Caco-2 (cell line): ENCODE results near the gene LAMB3. TPM values are rescaled to one million over a fixed set of nuclear protein-coding genes. Genes with fewer than 3 reads are reported as not detected.

Experiments
- BruUV-seq: library from RNA; stranded (reverse); fragments of 400-500 nt; replicated peaks from 2 replicates; lab custom pipeline; 2021; lab: Mats Ljungman, UMichigan
- CTCF ChIA-PET: fragments of 300-600 bp; sonication (Branson Sonifier 250); formaldehyde crosslinking; loops from one replicate; lab custom pipeline; 2022; ENCODE audit warnings: antibody characterized with exemption; lab: Charles Lee
- POLR2A ChIA-PET: fragments of 300-600 bp; sonication (Branson Sonifier 250); formaldehyde crosslinking; loops from one replicate; lab custom pipeline; 2022; ENCODE audit warnings: antibody characterized with exemption; lab: Charles Lee
- DNase-seq, 2 experiments: peaks; one replicate each; pipeline versions ENCODE4 v3.0.0 to v3.0.0-alpha.2; 2020 to 2022
- H3K27me3 ChIP-seq: replicated peaks from 2 replicates; pipeline ENCODE4 v1.6.0; 2011; ENCODE audit warnings: low read length; ENCODE audit not compliant: control insufficient read depth, insufficient read depth
- H3K36me3 ChIP-seq: 2 replicates; pipeline ENCODE4 v1.5.1; 2011; ENCODE audit warnings: low read length; ENCODE audit not compliant: control insufficient read depth, insufficient read depth
- H3K4me1 ChIP-seq: fragments of 250-450 bp; sonication (Bioruptor Pico); 2 replicates; pipeline ENCODE4 v1.5.1; 2020; ENCODE audit warnings: mild to moderate bottlenecking
- H3K4me3 ChIP-seq: 2 replicates; pipeline ENCODE4 v1.5.1; 2011; ENCODE audit warnings: low read depth, mild to moderate bottlenecking, control low read depth, low read length
- H3K9me3 ChIP-seq: fragments of 250-450 bp; sonication (Bioruptor Pico); 2 replicates; pipeline ENCODE4 v1.5.1; 2020; ENCODE audit warnings: mild to moderate bottlenecking, moderate library complexity
- H3K27ac Mint-ChIP-seq: one replicate; pipeline ENCODE4 v1.8.0; 2022; ENCODE audit warnings: mixed read lengths; ENCODE audit not compliant: unreplicated experiment
- H3K27me3 Mint-ChIP-seq: one replicate; pipeline ENCODE4 v1.8.0; 2022; ENCODE audit warnings: mixed read lengths; ENCODE audit not compliant: insufficient read depth, unreplicated experiment
- H3K36me3 Mint-ChIP-seq: one replicate; pipeline ENCODE4 v1.8.0; 2022; ENCODE audit warnings: mild to moderate bottlenecking, mixed read lengths; ENCODE audit not compliant: insufficient read depth, unreplicated experiment
- H3K4me1 Mint-ChIP-seq: one replicate; pipeline ENCODE4 v1.8.0; 2022; ENCODE audit warnings: low read depth, mixed read lengths; ENCODE audit not compliant: unreplicated experiment
- H3K4me3 Mint-ChIP-seq: one replicate; pipeline ENCODE4 v1.8.0; 2022; ENCODE audit warnings: mild to moderate bottlenecking, moderate library complexity, mixed read lengths; ENCODE audit not compliant: unreplicated experiment
- H3K9me3 Mint-ChIP-seq: one replicate; pipeline ENCODE4 v1.8.0; 2022; ENCODE audit warnings: mixed read lengths; ENCODE audit not compliant: unreplicated experiment
- CTCF ChIP-seq, 2 experiments: fragments of 200-600 bp in 1 of 2; IDR thresholded peaks; 1 replicate in 1 of 2; 2 replicates in 1 of 2; pipeline versions ENCODE4 v1.5.1 to v1.8.0; 2011 to 2022; ENCODE audit warnings: antibody characterized with exemption in 1 of 2, control low read depth in 1 of 2, inconsistent platforms in 1 of 2, low read depth in 1 of 2, low read length in 1 of 2, mild to moderate bottlenecking in 1 of 2, moderate library complexity in 1 of 2; ENCODE audit not compliant: insufficient read depth in 1 of 2, severe bottlenecking in 1 of 2, unreplicated experiment in 1 of 2
- intact Hi-C: fragments of 100-400 bp; cut with micrococcal nuclease; formaldehyde crosslinking; loops from one replicate; pipeline ENCODE4 v1.10.0; 2022; ENCODE audit not compliant: unreplicated experiment
- total RNA-seq: library from RNA; stranded (reverse); gene quantifications from 2 replicates; pipeline ENCODE4 v1.2.3, GENCODE V29; 2022

LAMB3 gene
- total RNA-seq, 1 experiment from 2014 or later, result 125 TPM

- ChIA-PET POLR2A (no interaction called here), CTCF (interaction anchor here (0.6 kb wide), 1 partner anchor 165 kb away, joined by 3 read pairs; no protein-coding TSS in a partner anchor)
- Histone ChIP-seq H3K36me3 (no peaks in the 10 kb centered on the region; the same call in 1 of the 2 replicates), H3K4me1 (peaks cover 14% of the 10 kb centered on the region), H3K9me3 (no peaks in the 10 kb centered on the region), H3K4me3 (no peak overlapping the region), H3K27me3 (no peaks in the 10 kb centered on the region)
- BruUV-seq, result no TSS peak
- Mint-ChIP-seq H3K9me3 (no peaks in the 10 kb centered on the region), H3K4me3 (no peak overlapping the region), H3K36me3 (peaks cover 10% of the 10 kb centered on the region), H3K4me1 (no peaks in the 10 kb centered on the region), H3K27ac (no peak overlapping the region), H3K27me3 (no peaks in the 10 kb centered on the region)
- intact Hi-C loops, result no loop called here
- DNase-seq, result no peak
- no peak for TF ChIP-seq CTCF (IDR thresholded peaks at IDR 0.05; ENCODE audit: insufficient read depth in 1 of 2, low read depth in 1 of 2, low read length in 1 of 2, severe bottlenecking in 1 of 2, unreplicated experiment in 1 of 2)
Observed at GRCh38 chr1:209609791-209610630, 42.2 kb downstream of the LAMB3 start.

GRCh38 chr1:209609041-209609790 lies 43.0 kb downstream of the LAMB3 start:
- DNase-seq, result no peak
- TF ChIP-seq CTCF (IDR thresholded peaks at IDR 0.05; ENCODE audit: insufficient read depth in 1 of 2, low read depth in 1 of 2, low read length in 1 of 2, severe bottlenecking in 1 of 2, unreplicated experiment in 1 of 2), result no peak
- Mint-ChIP-seq H3K4me1 (no peaks in the 10 kb centered on the region), H3K4me3 (no peak overlapping the region), H3K9me3 (no peaks in the 10 kb centered on the region), H3K27me3 (no peaks in the 10 kb centered on the region), H3K27ac (no peak overlapping the region), H3K36me3 (peaks cover 2% of the 10 kb centered on the region)
- intact Hi-C loops, result no loop called here
- Histone ChIP-seq H3K4me1 (peaks cover 14% of the 10 kb centered on the region), H3K4me3 (no peak overlapping the region), H3K9me3 (no peaks in the 10 kb centered on the region), H3K36me3 (no peaks in the 10 kb centered on the region), H3K27me3 (no peaks in the 10 kb centered on the region)
- BruUV-seq, result no TSS peak
- CTCF ChIA-PET, result interaction anchor here (0.7 kb wide), 1 partner anchor 40 kb away, joined by 3 read pairs; no protein-coding TSS in a partner anchor
- POLR2A ChIA-PET, result no interaction called here

- H3K36me3 Mint-ChIP-seq, result no peaks in the 10 kb centered on the region
- Histone ChIP-seq H3K9me3 (no peaks in the 10 kb centered on the region), H3K36me3 (no peaks in the 10 kb centered on the region), H3K27me3 (no peaks in the 10 kb centered on the region), H3K4me1 (peaks cover 14% of the 10 kb centered on the region), H3K4me3 (no peak overlapping the region)
- H3K9me3 Mint-ChIP-seq, result no peaks in the 10 kb centered on the region
- intact Hi-C loops, result no loop called here
- H3K4me3 Mint-ChIP-seq, result no peak overlapping the region
- BruUV-seq, result no TSS peak
- no peaks in the 10 kb centered on the region for H3K4me1 Mint-ChIP-seq
- no peak for DNase-seq
- TF ChIP-seq CTCF (IDR thresholded peaks at IDR 0.05; ENCODE audit: insufficient read depth in 1 of 2, low read depth in 1 of 2, low read length in 1 of 2, severe bottlenecking in 1 of 2, unreplicated experiment in 1 of 2), result no peak
- no peaks in the 10 kb centered on the region for H3K27me3 Mint-ChIP-seq
- ChIA-PET POLR2A (no interaction called here), CTCF (interaction anchor here (0.8 kb wide), 1 partner anchor 38 kb away, joined by 4 read pairs; no protein-coding TSS in a partner anchor)
- H3K27ac Mint-ChIP-seq, result no peak overlapping the region
Observed at GRCh38 chr1:209607795-209608178, 44.4 kb downstream of the LAMB3 start.
